WI38 (cell line): ENCODE data around the gene CPNE5.

Experiments used
- H3K4me3 ChIP-seq: 2 replicates; pipeline ENCODE4 v1.5.1; 2011; ENCODE audit warnings: low read depth, mild to moderate bottlenecking, control low read depth, low read length
- CTCF ChIP-seq: IDR thresholded peaks from 2 replicates; pipeline ENCODE4 v1.5.1; 2012; ENCODE audit warnings: low read depth, mild to moderate bottlenecking, control low read depth, low read length

The CPNE5 gene

GRCh38 chr6:36720251-36721141 is 118.7 kb downstream of the CPNE5 start:
- TF ChIP-seq CTCF, result no peak
- H3K4me3 ChIP-seq, result no peak overlapping the region

GRCh38 chr6:36719126-36719525 is 120.1 kb downstream of the CPNE5 start:
- H3K4me3 ChIP-seq, result no peak overlapping the region
- TF ChIP-seq CTCF, result no peak

GRCh38 chr6:36718560-36718959 is 120.7 kb downstream of the CPNE5 start:
- no peak for TF ChIP-seq CTCF
- no peak overlapping the region for H3K4me3 ChIP-seq

- no peak for TF ChIP-seq CTCF
- H3K4me3 ChIP-seq, result no peak overlapping the region
Observed at GRCh38 chr6:36717871-36718540, 121.2 kb downstream of the CPNE5 start.

GRCh38 chr6:36717231-36717825 is 121.9 kb downstream of the CPNE5 start:
- TF ChIP-seq CTCF, result no peak
- H3K4me3 ChIP-seq, result no peak overlapping the region

GRCh38 chr6:36716476-36717093 is 122.7 kb downstream of the CPNE5 start:
- no peak for TF ChIP-seq CTCF
- no peak overlapping the region for H3K4me3 ChIP-seq
